IPS-18c (cell line): ENCODE measurements around the gene MEAK7.

Experiments used
- H3K4me3 ChIP-seq: 2 replicates; pipeline ENCODE4 v1.7.0; 2013; ENCODE audit warnings: low read depth, mild to moderate bottlenecking, low read length, moderate library complexity; ENCODE audit not compliant: insufficient read depth
- H3K9me3 ChIP-seq: one replicate; pipeline ENCODE4 v1.6.1; 2013; ENCODE audit warnings: mild to moderate bottlenecking, low read length, moderate library complexity; ENCODE audit not compliant: control insufficient read depth, insufficient read depth

MEAK7 gene

GRCh38 chr16:84483882-84484565 lies 20.4 kb downstream of the MEAK7 start:
- H3K4me3 ChIP-seq: no peak overlapping the region
- no peaks in the 10 kb centered on the region for H3K9me3 ChIP-seq

- H3K9me3 ChIP-seq: no peaks in the 10 kb centered on the region
- no peak overlapping the region for H3K4me3 ChIP-seq
Measured at GRCh38 chr16:84482951-84483881, 21.2 kb downstream of the MEAK7 start.

GRCh38 chr16:84482001-84482891 lies 22.2 kb downstream of the MEAK7 start:
- Histone ChIP-seq H3K4me3 (no peak overlapping the region), H3K9me3 (no peaks in the 10 kb centered on the region)

GRCh38 chr16:84481051-84481735 lies 23.3 kb downstream of the MEAK7 start:
- no peaks in the 10 kb centered on the region for H3K9me3 ChIP-seq

GRCh38 chr16:84479716-84480450 lies 24.6 kb downstream of the MEAK7 start:
- H3K4me3 ChIP-seq: no peak overlapping the region
- H3K9me3 ChIP-seq: no peaks in the 10 kb centered on the region

More at GRCh38 chr16:84481051-84481735, 23.3 kb downstream of the MEAK7 start:
- H3K4me3 ChIP-seq: no peak overlapping the region

- Histone ChIP-seq H3K9me3 (no peaks in the 10 kb centered on the region), H3K4me3 (no peak overlapping the region)
Measured at GRCh38 chr16:84478172-84478947, 26.1 kb downstream of the MEAK7 start.

- Histone ChIP-seq H3K9me3 (no peaks in the 10 kb centered on the region), H3K4me3 (no peak overlapping the region)
Measured at GRCh38 chr16:84477661-84478060, 26.8 kb downstream of the MEAK7 start.

GRCh38 chr16:84476401-84476800 lies 28.1 kb downstream of the MEAK7 start:
- Histone ChIP-seq H3K9me3 (no peaks in the 10 kb centered on the region), H3K4me3 (no peak overlapping the region)

- no peak overlapping the region for H3K4me3 ChIP-seq
- H3K9me3 ChIP-seq: no peaks in the 10 kb centered on the region
Measured at GRCh38 chr16:84475643-84476240, 28.7 kb downstream of the MEAK7 start.

- Histone ChIP-seq H3K9me3 (no peaks in the 10 kb centered on the region), H3K4me3 (no peak overlapping the region)
Measured at GRCh38 chr16:84471966-84472365, 32.5 kb downstream of the MEAK7 start.

- H3K4me3 ChIP-seq: no peak overlapping the region
Measured at GRCh38 chr16:84471316-84471715, 33.1 kb downstream of the MEAK7 start.

GRCh38 chr16:84467709-84468108 lies 36.8 kb downstream of the MEAK7 start:
- Histone ChIP-seq H3K4me3 (no peak overlapping the region), H3K9me3 (no peaks in the 10 kb centered on the region)

More at GRCh38 chr16:84471316-84471715, 33.1 kb downstream of the MEAK7 start:
- H3K9me3 ChIP-seq: no peaks in the 10 kb centered on the region

GRCh38 chr16:84467256-84467655 lies 37.2 kb downstream of the MEAK7 start:
- Histone ChIP-seq H3K4me3 (no peak overlapping the region), H3K9me3 (no peaks in the 10 kb centered on the region)

- H3K4me3 ChIP-seq: no peak overlapping the region
Measured at GRCh38 chr16:84466692-84467091, 37.8 kb downstream of the MEAK7 start.

GRCh38 chr16:84465154-84465553 lies 39.3 kb downstream of the MEAK7 start:
- no peak overlapping the region for H3K4me3 ChIP-seq
- H3K9me3 ChIP-seq: no peaks in the 10 kb centered on the region

More at GRCh38 chr16:84466692-84467091, 37.8 kb downstream of the MEAK7 start:
- no peaks in the 10 kb centered on the region for H3K9me3 ChIP-seq
